Right lobe of liver (tissue), 4 donors: ENCODE data around the gene MYO1F.

Experiments
- POLR2A ChIP-seq: fragments of 450-650 bp; IDR thresholded peaks from one replicate; pipeline ENCODE4 v1.6.1; 2017; ENCODE audit warnings: antibody characterized with exemption, mild to moderate bottlenecking
- TF ChIP-seq, protein P1 (sequence below), 4 donors: fragments of 200-600 bp in 3 of 4; fragments of 450-650 bp in 1 of 4; IDR thresholded peaks; one replicate each; pipeline versions ENCODE4 v1.5.1 to v1.8.0; 2016 to 2022; ENCODE audit warnings: antibody characterized with exemption in 4 of 4, mild to moderate bottlenecking in 2 of 4
- donor health status: DM: no; HTN: no; CAD: no.
- donor health status: DM: no; HTN: no; CAD: no.
- donor health status: DM: no; HTN: yes; CAD: no.

- TF ChIP-seq, protein P1, sequence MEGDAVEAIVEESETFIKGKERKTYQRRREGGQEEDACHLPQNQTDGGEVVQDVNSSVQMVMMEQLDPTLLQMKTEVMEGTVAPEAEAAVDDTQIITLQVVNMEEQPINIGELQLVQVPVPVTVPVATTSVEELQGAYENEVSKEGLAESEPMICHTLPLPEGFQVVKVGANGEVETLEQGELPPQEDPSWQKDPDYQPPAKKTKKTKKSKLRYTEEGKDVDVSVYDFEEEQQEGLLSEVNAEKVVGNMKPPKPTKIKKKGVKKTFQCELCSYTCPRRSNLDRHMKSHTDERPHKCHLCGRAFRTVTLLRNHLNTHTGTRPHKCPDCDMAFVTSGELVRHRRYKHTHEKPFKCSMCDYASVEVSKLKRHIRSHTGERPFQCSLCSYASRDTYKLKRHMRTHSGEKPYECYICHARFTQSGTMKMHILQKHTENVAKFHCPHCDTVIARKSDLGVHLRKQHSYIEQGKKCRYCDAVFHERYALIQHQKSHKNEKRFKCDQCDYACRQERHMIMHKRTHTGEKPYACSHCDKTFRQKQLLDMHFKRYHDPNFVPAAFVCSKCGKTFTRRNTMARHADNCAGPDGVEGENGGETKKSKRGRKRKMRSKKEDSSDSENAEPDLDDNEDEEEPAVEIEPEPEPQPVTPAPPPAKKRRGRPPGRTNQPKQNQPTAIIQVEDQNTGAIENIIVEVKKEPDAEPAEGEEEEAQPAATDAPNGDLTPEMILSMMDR (IDR thresholded peaks at IDR 0.05): no peak
- no peak for TF ChIP-seq POLR2A
These were observed 50.7 kb downstream of the MYO1F start for GRCh38 chr19:8526345-8527091.
